Endothelial cell of umbilical vein (primary cell): ENCODE measurements around the gene CALML6.

Experiments used
- CTCF ChIP-seq, 2 donors: IDR thresholded peaks; 1 replicate in 1 of 2; 2 replicates in 1 of 2; pipeline ENCODE4 v1.5.1; 2011; ENCODE audit warnings: low read length in 2 of 2, mild to moderate bottlenecking in 2 of 2, moderate library complexity in 2 of 2, control low read depth in 1 of 2, inconsistent platforms in 1 of 2, low read depth in 1 of 2; ENCODE audit not compliant: insufficient read depth in 1 of 2; ENCODE audit errors: extremely low read depth in 1 of 2
- EZH2 ChIP-seq: IDR thresholded peaks from 2 replicates; pipeline ENCODE4 v1.6.1; 2012; ENCODE audit warnings: borderline replicate concordance, low read depth, mild to moderate bottlenecking, moderate library complexity, low read length, inconsistent platforms; ENCODE audit not compliant: severe bottlenecking
- MYC ChIP-seq: IDR thresholded peaks from one replicate; pipeline ENCODE4 v1.6.1; 2011; ENCODE audit warnings: mild to moderate bottlenecking, low read depth, low read length
- POLR2A ChIP-seq: IDR thresholded peaks from 2 replicates; pipeline ENCODE4 v1.6.1; 2012; ENCODE audit warnings: low read depth, mild to moderate bottlenecking, control low read depth, low read length
- POLR2AphosphoS5 ChIP-seq: IDR thresholded peaks from 2 replicates; pipeline ENCODE4 v1.6.1; 2012; ENCODE audit warnings: low read depth, mild to moderate bottlenecking, control low read depth, low read length, moderate library complexity; ENCODE audit not compliant: insufficient read depth

- no peak for TF ChIP-seq CTCF (IDR thresholded peaks at IDR 0.05; ENCODE audit: extremely low read depth in 1 of 2, insufficient read depth in 1 of 2, low read depth in 1 of 2, low read length in 2 of 2)
- no peak for TF ChIP-seq EZH2
- TF ChIP-seq POLR2A = no peak
- no peak for TF ChIP-seq POLR2AphosphoS5
- no peak for TF ChIP-seq MYC
These were observed 49.8 kb downstream of the CALML6 start for GRCh38 chr1:1964811-1965210.
